ENCODE data around the gene AP2A2. TPM values are rescaled to one million over a fixed set of nuclear protein-coding genes. Genes with fewer than 3 reads are reported as not detected.

Gene AP2A2
- total and polyA plus RNA-seq, 11 donors: 20.4 to 71.4 (median 36.5) TPM

- H3K4me1 ChIP-seq: peaks cover 0 to 23% (median 0%) of the 10 kb centered on the region in 12 donors
- peaks cover 0 to 66% (median 12%) of the 10 kb centered on the region in 9 donors for H3K27me3 ChIP-seq
- intact Hi-C loops (cut with DNase I): loop anchor here (1.0 to 10.0 kb wide), 5 partner anchors 127 to 205 kb away; partner anchors contain the start of gene AP2A2 (in 5 of the 10)
- H3K9me3 ChIP-seq: no peaks in the 10 kb centered on the region
- no peak for ATAC-seq
- H3K27ac ChIP-seq: no peak overlapping the region
- H3K36me3 ChIP-seq: no peaks in the 10 kb centered on the region
- peak in 2 of 5 donors; percentile 19 to 39 for DNase-seq
- 57 to 70% (median 63%) methylated on average over 12 to 15 of the region's 15 CpGs for WGBS, 4 donors
- TF ChIP-seq POLR2A (IDR thresholded peaks at IDR 0.05): no peak
- peak in 1 of 12 donors; percentile 1 for TF ChIP-seq CTCF (IDR thresholded peaks at IDR 0.05)
- H3K4me3 ChIP-seq: no peak overlapping the region
Observed at GRCh38 chr11:1051356-1052132, 125.9 kb downstream of the AP2A2 start.

GRCh38 chr11:1052133-1053011 lies 126.7 kb downstream of the AP2A2 start:
- H3K4me1 ChIP-seq: peaks cover 0 to 23% (median 0%) of the 10 kb centered on the region in 12 donors
- intact Hi-C loops (cut with DNase I): loop anchor here in 6 of 10 donors (5.0 to 10.0 kb wide), 2 partner anchors 128 to 205 kb away; partner anchors contain the start of gene AP2A2 (in 5 of the 6)
- no peak for ATAC-seq
- peak in 2 of 5 donors; percentile 16 to 49 for DNase-seq
- WGBS, 4 donors: 69 to 76% (median 72%) methylated on average over 21 to 25 of the region's 25 CpGs
- H3K36me3 ChIP-seq: no peaks in the 10 kb centered on the region
- H3K4me3 ChIP-seq: no peak overlapping the region
- H3K27me3 ChIP-seq: peaks cover 0 to 65% (median 12%) of the 10 kb centered on the region in 9 donors
- H3K9me3 ChIP-seq: no peaks in the 10 kb centered on the region
- TF ChIP-seq POLR2A (IDR thresholded peaks at IDR 0.05): no peak
- TF ChIP-seq CTCF (IDR thresholded peaks at IDR 0.05): no peak
- no peak overlapping the region for H3K27ac ChIP-seq

GRCh38 chr11:1053121-1053901 lies 127.6 kb downstream of the AP2A2 start:
- ATAC-seq (no peak), DNase-seq (peak in 2 of 5 donors; percentile 27 to 58)
- WGBS, 4 donors: 55 to 63% (median 60%) methylated on average over 13 to 25 of the region's 25 CpGs
- intact Hi-C loops (cut with DNase I): loop anchor here in 6 of 10 donors (5.0 to 10.0 kb wide), 2 partner anchors 129 to 206 kb away; partner anchors contain the start of gene AP2A2 (in 5 of the 6)
- peaks cover 0 to 23% (median 0%) of the 10 kb centered on the region in 12 donors for H3K4me1 ChIP-seq
- no peaks in the 10 kb centered on the region for H3K9me3 ChIP-seq
- no peak overlapping the region for H3K27ac ChIP-seq
- peaks cover 0 to 58% (median 10%) of the 10 kb centered on the region in 9 donors for H3K27me3 ChIP-seq
- H3K4me3 ChIP-seq: no peak overlapping the region
- TF ChIP-seq POLR2A (IDR thresholded peaks at IDR 0.05) (no peak), CTCF (IDR thresholded peaks at IDR 0.05) (no peak)
- no peaks in the 10 kb centered on the region for H3K36me3 ChIP-seq
